ENCODE results near the gene GCA.

Gene GCA

GRCh38 chr2:162328424-162329157 lies 15.3 kb upstream of the GCA start:
- no peak for DNase-seq

DNA sequence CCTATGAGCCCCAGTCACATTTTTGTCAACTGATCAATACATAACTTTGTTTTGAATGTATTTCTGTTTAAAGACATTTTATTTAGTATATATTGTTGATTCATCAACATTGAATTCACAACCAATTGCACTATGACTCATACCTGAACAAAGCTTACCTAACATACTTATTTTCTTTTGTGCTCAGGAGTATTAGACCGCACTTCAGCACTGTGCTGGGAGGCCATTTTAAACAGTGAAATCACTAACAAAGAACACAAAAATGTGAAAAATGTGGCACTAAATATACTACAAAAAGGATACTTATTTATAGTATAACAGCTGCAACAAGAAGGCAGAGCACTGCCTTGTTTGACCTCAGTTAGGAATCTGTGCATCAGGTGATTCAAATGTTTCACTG lies 13.1 kb upstream of the GCA start:
- no peak for DNase-seq

DNA sequence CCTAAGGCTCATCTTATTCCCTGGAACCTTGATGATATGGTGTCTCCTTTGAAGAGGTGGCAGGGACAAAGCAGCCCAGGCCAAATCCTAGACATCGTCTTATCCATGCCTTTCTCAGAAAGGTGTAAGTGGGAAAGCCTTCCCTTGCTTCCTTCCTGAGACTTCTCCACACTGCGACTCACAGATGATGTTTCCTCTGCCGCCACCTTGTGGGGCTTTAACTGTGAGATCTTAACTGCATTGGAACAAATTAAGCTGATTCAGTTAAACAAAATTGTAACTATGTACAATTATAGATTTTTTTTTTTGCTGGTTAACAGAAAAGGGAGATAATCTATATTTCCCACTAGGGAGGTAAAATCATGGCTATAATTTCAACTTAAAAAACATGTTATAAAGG lies 10.0 kb upstream of the GCA start:
- DNase-seq: no peak

DNA sequence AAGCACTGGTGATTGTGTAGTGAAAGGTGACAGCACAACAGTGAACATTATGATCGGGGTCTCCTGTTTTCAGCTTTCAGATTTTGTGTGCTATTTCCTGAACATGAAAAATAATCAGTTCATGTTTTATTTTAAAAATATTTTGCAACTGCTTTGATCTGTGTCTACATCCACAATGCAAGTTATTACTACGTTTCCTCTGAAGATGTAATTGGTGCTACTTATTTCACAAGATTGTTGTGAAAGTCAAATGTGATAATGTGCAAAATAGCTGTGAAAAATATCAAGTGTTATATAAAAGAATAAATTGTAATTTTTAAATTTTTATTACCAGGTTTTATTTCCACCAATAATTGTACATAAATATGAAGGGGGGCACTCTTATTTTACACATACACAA lies 6.1 kb upstream of the GCA start:
- DNase-seq: no peak

DNA sequence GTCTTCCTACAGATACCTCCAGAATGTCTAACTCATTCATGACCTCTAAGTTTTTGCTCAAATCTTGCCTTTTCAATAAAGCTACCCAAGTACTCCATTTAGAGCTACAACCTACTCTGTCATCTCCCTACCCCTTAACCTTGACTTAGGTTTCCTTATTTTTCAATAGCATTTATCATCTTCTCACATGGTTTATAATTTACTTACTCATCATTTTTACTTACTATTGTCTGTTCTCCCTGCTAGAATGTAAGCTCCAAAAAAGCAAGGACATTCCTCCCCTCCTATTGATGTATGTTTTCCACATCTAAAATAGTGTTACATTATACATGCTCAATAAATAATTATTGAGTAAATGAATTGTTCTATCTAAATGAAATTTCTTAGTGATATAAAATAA lies 3.1 kb upstream of the GCA start:
- no peak for DNase-seq

- DNase-seq: no peak
Measured at GRCh38 chr2:162342321-162342720, 1.6 kb upstream of the GCA start.

DNA sequence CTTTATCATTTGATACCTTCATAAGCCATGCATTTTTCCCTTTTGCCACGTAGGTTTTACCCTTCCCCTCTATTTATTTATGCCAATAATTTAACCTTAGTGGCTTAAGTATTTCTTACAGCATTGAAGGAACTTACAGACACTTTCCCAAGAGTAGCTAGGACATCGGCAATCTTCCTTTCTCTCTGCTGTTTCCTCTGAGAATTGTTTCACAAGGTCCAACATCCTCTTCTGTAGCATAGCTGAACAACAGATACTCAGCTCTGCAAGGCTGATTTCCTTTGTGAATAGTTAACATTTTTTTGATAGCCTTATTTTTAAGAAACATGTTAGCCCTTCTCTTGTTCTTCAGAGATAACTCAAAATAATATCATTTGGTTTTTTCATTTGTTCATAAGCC lies 1.1 kb upstream of the GCA start:
- no peak for DNase-seq

- no peak for DNase-seq
Measured at GRCh38 chr2:162343492-162343823, 474 bp upstream of the GCA start.

GRCh38 chr2:162344617-162344950 lies 652 bp downstream of the GCA start:
- no peak for DNase-seq

- no peak for DNase-seq
Measured at GRCh38 chr2:162365392-162365791, 21.5 kb downstream of the GCA start.

- DNase-seq: no peak
Measured at GRCh38 chr2:162368494-162368893, 24.6 kb downstream of the GCA start.

DNA sequence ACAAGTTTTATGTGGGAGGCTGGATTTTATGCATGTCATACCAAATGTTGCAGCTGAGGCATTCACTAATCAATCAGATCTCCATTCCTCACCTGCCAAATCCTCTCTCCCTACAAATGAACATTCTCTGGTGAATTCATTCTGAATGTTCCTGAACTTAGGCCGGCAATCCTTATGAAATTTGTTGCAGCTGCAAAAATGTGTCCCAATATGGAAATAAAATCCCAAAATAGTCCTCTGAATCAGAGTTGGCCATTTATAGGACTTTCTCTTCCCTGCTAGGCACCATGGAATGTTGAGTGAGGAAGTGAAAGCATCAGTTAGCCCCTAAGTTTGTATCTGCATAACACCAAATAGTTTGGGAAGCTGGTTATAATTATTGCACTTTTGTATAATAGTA lies 25.6 kb downstream of the GCA start:
- DNase-seq: no peak

- no peak for DNase-seq
Measured at GRCh38 chr2:162370931-162371330, 27.0 kb downstream of the GCA start.

DNA sequence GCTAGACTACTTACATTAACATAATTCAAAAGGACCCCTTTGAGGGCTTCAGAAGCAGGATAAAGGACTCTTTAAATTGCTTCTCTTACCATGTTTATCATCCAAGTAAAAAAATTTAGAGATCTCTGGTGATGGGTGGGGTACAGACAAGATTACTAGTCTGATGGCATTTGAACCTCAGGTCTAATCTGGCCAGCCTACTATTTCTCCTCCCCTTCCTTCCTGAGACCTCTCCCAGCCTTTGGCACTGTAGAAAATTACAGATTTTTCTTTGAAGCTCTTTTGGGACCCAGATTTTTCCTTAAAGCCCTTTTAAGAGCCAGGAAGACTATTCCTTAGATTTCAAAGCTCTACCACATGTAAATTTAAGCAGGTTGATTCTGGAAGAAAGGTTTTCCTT lies 28.9 kb downstream of the GCA start:
- no peak for DNase-seq

DNA sequence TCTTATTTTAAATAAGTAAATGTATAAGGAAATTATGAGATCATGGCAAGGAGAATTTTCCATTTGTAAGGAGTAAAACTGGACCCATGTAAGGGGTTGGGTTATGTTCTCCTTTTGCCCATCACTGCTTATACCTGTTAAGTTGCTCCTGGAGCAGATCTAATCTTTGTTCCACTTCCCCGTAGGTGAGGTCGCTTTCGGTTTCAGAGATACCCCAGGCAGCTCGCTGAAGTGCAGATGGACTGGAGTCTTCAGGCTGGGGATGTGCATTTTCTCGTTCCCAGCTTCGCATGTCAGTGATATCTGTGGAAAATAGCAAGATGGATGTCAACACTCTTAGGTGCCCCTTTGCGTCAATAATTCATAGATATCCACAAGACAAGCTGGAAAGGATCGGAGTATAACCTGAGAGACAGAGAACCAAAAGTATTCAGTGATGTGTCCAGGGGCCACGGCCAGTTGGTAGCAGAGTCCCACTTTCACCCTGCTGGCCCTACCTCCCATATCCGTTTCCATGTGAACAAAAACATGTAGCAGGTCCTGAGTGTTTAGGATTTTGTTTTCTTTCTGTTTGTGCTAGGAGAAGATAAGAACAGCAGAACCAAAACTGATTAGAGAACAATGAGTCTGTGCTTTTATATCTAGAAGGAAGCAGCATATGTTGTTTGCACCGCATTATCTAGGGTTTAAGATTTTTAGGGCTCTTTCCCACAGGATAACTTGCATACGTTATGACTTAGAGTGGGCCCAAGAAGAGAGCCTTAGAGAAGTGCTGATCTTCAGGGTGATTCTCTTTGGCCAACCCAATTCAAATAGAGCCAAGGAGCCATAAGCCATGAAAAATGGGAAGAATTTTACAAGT lies 36.0 kb downstream of the GCA start:
- no peak for DNase-seq

GRCh38 chr2:162381851-162382250 lies 37.9 kb downstream of the GCA start:
- no peak for DNase-seq

GRCh38 chr2:162382278-162382677 lies 38.3 kb downstream of the GCA start:
- no peak for DNase-seq

DNA sequence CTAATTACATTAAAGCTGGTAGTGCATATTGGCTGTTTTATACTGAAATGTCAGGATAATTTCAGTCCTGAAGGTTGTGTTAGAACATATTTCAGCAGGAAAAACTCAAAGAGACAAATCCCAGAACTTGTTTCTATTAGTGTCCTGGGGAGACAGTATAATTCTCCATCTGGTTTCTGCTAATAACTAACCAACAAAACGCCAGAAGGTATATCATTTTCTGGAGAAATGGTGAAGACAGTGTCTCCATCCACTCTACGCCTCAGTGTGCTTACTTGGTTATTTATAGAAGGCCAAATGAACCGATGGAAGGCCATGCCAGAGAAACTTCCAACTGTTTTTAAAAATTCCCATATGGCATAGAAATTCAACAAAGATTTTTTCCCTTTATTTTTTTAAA lies 41.6 kb downstream of the GCA start:
- DNase-seq: no peak

DNA sequence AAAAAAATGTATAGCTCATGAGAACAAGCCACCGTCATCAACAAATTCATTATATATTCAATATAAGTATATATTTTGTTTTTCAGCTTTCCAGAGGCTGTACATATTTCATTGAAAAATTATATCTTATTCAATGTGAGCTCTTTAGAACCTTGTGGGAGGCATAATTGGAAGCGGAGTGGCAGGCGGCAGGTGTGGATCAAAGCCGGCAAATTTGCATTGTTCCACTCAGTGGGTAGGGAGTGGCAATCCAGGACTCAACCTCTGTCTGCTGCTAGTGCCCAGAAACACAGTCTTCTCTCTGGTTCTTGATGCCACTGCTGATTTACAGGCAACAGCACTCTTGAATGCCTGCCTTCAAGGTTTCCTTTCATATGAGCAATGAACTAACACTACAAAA lies 46.9 kb downstream of the GCA start:
- no peak for DNase-seq

DNA sequence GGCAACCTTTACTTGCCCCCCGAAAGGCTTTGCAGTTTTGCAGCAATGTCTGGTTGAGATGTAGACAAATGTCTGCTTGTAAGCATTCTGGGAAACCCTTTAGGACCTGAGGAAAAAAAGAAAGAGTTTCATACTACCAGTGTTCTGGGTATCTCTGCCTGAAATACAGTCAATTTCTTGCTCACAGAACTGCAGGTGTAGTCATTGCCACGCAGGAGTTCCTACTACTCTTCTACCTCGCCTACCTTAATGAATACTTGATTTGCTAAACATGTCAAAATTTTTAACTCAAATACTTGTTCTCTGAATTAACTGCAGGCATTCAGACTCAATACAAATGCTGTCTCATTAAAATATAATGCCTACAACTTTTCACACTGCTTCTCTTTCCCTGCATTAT lies 56.4 kb downstream of the GCA start:
- DNase-seq: no peak

DNA sequence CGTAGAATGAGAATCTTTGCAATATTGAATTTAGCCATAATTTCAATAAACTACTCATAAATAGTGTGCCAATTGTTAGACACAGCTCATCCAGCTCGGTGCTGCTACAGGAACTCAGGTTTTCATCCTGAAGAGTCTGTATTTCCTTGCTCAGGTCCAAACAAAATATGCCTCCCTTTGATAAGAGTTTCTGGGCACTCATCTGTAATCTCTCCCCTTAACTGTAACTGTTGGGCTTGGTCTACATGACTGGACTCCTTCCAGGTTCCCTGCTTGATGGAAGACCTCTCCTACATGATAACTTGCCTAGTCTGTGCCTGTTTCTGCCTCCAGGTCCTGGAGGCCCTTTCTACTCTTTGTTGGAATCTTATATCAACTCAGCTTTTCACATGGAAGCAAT lies 57.9 kb downstream of the GCA start:
- DNase-seq: no peak

DNA sequence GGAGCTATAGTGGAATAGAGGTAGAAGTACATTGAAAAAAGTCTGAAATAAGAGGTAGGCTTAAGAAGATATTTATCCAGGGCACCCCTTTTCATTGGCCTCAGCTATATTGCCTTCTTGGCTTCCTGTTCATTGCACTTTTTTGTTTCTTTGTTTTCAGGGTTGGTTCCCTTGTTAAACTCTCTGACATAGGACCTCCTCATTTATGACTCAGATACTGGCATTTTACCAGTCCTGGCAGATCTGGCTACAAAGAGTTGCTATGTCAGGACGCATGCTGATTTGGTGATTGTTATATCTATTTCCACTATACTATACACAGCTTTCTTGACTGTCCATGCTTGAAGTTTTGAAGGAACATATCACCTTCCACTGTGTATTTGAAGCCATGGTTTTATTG lies 60.0 kb downstream of the GCA start:
- no peak for DNase-seq
